ENCODE measurements around the gene ITGB6.

- TF ChIP-seq TEAD4 (IDR thresholded peaks at IDR 0.05) (no peak), MAX (IDR thresholded peaks at IDR 0.05) (no peak), YY1 (IDR thresholded peaks at IDR 0.05; ENCODE audit: low read depth) (no peak), NFIC (IDR thresholded peaks at IDR 0.05) (no peak), USF1 (IDR thresholded peaks at IDR 0.05) (no peak)
Observed at GRCh38 chr2:160224507-160224906, 24.4 kb upstream of the ITGB6 start.
